Measurements from ENCODE around the gene HHEX.
"Not testable (repeated sequence)": the region's sequence is repeated elsewhere in the genome, so short reads cannot be mapped to it uniquely, and the experiment has no call there.

Gene HHEX

DNA sequence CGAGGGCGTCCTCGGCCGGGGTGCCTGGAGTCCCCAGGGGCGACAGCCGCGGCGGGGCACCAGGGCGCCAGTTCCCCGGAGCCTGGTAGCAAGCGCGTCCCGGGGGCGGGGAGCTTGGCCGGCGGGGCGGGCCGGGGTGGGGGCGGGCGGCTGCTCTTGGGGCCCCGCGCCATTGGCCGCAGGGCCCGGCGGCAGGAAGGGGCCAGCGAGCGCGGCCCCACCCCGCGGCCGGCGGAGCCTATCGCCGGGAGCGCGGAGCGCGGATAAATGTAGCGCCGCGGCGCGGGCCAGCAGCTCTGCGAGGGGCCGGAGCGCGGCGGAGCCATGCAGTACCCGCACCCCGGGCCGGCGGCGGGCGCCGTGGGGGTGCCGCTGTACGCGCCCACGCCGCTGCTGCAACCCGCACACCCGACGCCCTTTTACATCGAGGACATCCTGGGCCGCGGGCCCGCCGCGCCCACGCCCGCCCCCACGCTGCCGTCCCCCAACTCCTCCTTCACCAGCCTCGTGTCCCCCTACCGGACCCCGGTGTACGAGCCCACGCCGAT, at the start of gene HHEX:
HHEX (plus strand) TSS at position 293 of the 548 bp plus-strand sequence; CDS start at position 325, 32 bp downstream.
- FAIRE-seq, result no peak

DNA sequence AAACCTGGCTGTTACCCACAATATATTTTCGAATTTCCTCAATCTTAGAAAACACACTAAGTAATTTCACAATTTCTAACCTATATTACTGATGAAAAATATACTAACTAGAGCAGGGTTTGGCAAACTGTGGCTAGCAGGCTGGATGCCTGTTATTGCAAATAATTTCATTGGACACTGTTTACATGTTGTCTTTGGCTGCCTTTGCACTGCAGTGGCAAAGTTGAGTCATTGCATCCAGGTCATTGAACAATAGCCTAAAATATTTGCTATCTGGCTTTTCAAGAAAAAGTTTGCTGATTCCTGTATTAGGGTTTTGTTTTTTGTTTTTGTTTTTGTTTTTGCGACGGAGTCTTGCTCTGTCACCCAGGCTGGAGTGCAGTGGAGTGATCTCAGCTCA, 49.6 kb upstream of the HHEX start:
- no peak for FAIRE-seq

DNA sequence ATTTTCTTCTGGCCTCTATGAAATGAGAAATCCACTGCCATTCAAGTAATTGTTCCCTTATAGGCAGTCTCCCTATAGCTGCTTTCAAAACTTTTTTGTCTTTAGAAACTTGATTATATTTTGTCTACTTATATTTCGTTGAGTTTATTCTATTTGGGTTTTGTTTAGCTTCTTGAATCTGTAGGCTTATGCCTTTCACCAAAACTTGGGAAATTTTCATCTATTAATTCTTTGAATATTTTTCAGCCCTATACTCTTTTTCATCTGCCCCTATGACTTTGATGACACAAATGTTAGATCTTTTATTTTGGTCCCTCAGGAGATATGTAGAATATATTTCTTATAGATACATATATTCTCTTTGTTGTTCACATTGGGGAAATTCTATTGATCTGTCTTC, 48.3 kb upstream of the HHEX start:
- no peak for FAIRE-seq

DNA sequence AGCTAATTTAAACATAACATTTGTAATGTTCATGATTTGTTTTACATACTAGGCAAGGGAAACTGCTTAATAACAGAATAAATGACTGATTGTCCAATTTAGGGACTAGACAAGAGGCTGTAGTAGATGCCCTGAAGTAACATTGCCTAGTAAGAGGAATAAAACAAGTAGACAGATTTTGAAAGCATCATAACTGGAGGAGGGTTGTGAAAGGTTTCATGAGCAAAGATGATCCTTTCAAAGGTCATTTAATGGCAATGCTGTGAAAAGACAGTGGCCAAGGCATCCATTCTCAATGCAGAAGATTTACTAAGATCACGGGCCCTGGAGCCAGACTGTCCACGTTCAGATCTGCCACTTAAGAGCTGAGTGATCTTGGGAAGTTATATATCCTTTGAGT, 44.8 kb upstream of the HHEX start:
- FAIRE-seq, result no peak

DNA sequence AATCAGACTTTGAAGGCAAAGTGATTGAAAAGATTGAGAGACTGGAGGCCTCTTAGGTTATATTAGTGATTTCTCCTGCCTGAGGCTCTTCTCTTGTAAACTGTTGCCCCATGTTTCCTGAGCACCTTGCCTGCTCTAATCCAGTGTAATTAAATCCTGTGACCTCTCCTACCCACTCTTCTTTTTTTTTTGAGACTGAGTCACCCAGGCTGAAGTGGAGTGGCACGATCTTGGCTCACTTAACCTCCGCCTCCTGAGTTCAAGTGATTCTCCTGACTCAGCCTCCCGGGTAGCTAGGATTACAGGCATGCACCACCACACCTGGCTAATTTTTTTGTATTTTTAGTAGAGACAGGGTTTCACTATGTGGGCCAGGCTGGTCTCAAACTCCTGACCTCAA, 38.9 kb upstream of the HHEX start:
- not testable (repeated sequence) for FAIRE-seq

DNA sequence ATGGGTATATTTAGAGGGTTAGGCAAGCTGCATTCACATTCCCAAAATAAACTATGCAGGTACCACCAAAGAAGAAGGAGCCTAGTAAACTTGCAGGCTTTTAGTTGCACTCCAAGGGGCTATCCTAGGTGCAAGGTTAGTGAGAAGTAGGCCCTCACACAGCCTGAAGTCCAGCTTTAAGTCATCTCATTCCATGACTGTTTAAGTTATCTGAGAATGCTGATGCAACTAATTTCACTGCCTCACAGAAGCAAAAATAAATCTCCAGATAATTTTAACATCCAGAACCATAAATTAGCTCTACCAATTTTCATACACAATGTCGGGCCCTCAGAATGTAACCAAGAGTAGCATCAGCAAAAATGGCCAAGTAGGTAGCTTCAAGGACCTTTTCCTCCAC, 34.3 kb upstream of the HHEX start:
- no peak for FAIRE-seq

DNA sequence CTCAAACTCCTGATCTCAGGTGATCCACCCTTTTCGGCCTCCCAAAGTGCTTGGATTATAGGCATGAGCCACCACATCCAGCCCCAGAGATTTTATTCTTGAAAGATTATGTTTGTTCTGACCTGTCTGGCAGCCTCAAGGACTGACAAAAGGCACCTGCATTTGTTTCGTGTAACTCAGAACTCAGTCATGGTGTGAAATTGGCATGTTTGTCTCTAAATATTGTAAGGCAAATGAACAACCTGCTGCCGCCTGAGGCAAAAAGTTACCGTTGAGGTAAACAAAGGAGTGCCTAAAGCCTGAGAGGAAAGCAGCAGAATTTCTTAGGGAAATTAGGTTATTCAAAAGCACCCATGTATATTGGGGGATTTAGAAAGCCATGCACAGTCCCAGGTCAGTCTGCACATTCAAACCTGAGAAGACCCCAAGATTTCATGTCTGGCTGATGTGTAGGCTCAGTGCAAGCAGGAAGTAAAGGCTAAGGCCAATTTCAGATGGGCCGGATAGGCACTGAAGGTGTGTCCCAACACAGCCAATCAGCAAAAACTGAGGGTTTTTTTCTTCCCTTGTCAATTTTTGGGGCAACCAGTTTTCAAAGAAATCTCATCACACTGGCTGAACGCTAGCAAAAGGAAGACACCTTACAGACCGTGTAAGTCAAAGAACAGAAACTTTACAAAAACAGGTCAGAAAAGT, 33.3 kb upstream of the HHEX start:
- no peak for FAIRE-seq

DNA sequence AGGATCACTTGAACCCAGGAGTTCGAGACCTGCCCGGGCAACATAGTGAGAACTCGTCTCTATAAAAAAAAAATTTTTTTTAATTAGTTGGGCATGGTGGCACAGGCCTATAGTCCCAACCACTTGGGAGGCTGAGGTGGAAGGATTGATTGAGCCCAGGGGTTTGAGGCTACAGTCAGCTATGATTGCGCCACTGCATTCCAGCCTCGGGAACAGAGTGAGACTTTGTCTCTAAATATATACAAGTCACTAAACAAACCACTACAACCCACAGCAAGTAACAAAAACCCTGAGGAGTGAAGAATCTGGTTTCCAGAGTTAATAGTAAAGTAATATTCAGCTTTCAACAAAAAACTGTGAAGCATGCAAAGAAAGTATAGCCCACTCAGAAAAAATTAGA, 32.7 kb upstream of the HHEX start:
- FAIRE-seq, result no peak

DNA sequence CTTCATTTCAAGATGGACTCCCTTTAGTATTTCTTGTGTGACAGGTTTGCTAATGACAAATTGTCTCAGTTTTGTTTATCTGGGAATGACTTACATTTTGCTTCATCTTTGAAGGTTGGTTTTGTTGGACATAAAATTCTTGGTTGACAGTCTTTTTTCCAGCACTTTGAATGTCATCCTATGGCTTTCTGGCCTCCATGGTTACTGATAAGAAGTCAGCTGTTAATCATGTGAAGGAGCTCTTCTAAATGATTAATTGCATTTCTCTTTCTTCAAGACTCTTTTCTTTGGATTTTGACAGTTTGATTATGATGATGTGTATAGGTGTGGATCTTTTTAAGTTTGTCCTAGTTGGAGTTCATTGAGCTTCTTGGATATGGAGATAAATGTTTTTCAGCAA, 26.9 kb upstream of the HHEX start:
- FAIRE-seq, result no peak

DNA sequence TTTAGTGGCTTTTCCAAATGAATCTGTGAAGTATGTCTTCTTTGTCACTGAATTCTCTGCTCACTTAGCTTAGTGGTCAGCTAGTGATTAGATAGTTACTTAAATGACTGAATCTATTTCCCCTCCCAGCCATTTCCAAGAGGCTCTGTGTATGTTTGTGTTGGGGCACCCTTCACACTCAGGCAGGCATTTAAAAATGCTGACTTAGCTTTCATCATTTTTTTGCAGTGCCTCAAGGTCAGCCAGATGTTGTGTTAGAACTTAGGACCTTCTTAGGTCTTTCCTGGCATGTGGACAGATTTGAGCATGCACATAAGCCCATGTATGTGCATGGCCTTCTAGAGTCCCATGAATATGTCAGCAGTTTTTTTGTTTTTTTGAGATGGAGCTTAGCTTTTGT, 25.4 kb upstream of the HHEX start:
- no peak for FAIRE-seq

DNA sequence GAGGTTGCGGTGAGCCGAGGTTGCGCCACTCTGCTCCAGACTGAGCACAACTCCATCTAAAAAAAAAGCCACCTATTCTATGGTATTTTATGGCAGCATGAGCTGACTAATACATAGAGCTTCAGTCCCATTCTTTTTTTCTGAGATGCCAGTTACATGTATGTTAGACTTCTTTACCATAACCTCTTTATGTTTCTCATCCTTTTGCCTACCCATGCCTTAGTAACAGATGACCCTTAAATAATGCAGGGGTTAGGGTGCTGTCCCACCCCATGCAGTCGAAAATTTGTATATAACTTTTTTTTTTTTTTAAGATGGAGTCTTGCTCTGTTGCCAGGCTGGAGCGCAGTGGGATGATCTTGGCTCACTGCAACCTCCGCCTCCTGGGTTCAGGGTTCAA, 22.7 kb upstream of the HHEX start:
- no peak for FAIRE-seq

DNA sequence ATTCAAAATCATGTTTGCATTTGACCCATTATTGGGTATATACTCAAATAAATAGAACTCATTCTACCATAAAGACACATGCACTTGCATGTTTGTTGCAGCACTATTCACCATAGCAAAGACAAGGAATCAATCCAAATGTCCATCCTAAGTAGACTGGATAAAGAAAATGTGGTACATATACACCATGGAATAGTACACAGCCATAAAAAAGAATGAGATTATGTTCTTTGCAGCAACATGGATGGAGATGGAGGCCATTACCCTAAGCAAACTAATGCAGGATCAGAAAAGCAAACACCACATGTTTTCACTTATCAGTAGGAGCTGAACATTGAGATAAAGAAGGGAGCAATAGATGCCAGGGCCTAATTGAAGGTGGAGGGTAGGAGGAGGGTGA, 12.0 kb upstream of the HHEX start:
- no peak for FAIRE-seq

DNA sequence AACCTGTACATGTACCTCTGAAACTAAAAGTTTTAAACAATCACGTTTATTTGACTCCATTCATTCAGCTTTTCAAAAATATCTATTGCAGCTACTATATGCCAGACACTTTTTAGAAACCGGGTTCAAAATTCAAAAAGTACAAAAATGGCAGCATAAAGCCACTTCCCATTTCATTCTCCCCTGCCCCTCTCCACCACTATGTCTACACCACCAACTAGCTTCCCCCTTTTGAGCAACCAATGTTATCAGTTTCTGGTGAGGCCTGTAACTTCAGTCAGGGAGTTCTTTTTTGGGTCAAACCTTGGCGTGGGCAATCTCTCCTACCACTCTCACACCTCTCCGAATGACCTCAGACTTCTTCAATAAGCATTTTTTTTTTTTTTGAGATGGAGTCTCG, 11.5 kb upstream of the HHEX start:
- FAIRE-seq, result no peak

DNA sequence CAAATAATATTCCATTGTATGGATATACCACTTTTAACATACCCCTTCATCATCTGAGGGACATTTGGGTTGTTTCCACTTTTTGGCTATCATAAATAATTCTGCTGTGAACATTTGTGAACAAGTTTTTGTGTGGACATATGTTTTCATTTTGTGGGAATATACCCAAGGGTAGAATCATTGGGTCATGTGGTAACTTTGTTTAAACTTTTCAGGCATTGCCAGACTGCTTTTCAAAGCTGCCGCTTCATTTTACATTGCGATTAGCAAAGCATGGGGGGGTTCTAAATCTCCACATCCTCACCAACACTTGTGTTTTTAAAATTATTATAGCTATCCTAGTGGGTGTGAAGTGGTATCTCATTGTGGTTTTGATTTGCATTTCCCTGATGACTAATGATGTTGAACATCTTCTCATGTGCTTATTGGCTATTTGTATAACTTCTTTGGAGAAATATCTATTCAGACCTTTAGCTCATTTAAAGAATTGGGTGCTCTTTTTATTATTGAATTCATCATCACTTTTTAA, 8.4 kb upstream of the HHEX start:
- no peak for FAIRE-seq

DNA sequence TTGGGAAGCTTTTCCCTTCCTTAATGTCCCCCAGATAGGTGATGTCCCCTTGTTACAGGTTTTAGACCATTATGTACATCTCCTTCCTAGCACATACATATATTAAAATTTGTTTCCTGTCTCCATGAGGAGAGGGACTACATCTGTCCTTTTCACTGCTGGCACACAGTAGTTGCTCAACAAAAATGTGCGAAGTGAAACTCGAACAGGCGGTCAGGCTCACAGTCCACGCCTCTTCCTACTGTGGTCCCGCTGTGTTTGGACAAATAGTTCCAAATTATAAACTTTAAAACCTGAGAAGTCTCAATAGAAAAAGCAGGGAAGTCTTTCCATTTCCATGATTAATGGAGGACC, 1.2 kb upstream of the HHEX start:
- FAIRE-seq, result no peak

DNA sequence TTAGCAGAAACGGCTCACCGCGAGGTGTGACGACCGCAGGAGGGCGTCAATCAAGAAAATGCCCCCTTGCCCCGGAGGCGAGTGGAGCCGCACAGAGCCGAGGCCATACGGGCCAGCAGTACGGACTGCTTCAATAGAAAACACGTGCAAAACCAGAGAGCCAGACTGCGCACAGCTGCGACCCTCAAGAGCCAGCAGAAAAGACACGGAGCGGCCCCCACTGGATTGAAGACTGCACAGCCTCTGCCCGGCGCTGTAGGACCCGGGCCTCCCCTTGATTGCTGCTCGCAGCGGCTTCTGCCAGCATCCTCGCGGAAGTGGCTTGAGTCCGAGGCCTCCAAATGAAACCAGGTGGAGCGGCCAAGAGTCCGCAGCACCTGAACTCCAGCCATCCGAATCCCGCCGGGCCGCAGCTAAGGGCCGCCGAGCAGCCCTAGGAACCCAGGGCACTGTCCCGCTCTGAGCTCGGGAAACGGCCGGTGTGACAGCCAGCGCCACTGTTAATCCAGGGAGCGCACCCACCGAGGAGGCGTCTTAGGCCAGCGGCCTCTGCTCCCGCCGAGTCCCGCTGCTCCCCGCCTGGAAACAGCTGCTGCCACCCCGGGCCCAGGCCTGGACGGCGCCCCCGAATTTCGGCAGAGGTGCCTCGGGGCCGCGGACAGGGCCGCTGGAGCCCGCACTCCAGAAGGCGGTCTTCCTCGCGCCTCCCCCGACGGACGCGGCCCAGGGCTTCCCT, 660 bp upstream of the HHEX start:
- no peak for FAIRE-seq

DNA sequence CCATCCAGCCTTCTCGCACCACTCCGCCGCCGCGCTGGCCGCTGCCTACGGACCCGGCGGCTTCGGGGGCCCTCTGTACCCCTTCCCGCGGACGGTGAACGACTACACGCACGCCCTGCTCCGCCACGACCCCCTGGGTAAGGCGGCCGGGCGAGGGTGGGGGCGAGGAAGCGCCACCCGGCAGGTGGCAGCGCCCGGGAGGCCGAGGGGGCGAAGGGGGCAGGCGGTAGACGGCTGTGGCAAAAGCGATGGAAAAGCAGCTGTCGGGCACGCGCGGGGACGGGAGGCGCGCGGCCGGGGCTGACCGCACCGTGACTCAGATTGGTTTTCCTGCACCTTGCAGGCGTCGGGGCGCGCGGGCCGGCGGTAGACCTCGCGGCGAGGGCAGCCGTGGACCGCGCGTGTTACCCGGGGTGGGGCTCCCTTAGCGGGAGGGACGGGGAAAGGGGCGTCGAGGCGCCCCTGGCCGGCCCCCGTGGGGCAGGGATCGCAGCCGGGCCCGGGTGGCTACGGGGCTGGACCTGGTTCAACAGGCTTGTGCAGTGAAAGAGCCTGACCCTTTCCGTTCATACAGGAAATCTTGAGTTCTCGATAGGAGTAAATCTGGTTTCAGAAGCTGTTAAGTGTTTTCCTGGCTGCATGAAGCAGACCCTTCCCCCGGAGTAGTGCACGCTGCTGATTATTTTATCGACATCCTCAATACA, 608 bp downstream of the HHEX start:
- FAIRE-seq, result no peak

DNA sequence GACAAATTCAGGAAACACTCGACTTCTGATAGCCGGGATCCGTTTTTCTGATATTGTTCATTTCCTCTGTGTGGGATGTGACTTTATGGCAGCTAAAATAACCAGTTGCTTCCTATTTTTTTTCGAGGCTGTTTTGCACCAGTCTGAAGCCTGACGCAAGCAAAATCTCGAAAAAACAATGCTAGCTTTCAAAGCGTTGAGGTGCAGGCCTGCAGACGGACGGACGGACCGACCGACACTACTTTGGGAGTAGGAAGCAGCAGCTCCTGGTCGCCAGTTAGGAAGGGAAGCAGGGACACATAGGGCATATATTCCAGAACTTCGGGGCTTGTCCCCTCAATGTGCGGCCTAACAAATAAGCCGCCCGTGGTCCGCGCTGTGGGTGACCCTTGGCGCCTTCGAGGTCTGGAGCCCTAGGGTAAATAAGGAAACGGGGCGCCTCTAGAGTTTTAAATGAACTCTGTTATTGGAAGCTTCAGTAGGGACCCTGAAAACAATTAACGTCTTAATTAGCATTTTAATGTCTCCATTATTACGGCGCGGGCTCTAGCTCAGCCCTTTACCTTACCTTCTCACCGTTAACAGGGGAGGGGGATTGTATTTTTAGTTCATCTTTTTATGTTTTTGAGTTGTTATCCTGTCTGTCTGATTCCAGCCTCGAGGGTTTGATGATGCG, 1.3 kb downstream of the HHEX start:
- FAIRE-seq, result no peak

DNA sequence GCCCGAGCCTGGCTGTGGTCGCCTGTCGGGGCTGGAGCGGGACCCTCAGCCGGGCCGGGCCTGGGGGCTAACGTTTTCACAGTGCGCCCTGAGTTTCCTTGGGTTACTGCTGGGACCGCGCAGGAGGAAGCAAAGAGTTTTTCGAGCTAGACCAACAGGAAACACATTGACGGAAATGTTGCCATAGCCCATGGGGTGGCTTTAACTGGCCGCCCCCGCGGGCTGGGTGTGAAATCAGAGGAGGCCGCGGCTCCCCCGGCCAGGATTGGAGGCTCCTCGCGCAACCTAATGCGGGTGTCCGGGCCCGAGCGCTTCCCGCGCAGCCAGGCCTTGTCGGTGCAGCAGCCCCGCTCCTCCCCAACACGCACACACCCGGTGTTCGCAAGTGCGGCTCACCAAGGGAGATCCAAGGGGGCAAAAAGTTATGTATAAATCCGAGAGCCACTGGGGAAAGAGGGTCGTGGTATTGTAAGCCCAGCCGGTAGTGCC, 1.9 kb downstream of the HHEX start:
- no peak for FAIRE-seq

DNA sequence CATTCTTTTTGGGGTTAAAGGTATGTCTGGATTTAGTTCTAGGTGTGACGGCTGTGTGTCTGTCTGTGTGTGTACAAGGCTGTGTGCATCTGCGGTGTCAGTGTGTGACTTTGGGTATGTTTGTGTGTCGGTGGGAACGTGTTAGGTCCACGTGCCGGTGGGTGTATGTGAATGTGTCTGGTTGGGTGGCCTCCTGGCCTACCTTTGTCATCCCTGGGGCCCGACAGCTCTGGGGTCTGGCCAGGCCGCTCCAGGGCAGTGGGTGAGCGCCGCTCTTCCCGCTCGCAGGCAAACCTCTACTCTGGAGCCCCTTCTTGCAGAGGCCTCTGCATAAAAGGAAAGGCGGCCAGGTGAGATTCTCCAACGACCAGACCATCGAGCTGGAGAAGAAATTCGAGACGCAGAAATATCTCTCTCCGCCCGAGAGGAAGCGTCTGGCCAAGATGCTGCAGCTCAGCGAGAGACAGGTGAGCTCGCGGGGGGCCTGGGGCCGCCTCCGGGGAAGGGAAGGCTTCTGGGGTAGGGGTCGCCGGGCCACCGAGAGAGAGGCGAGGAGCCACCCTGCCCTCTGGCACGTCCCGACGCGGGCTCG, 2.4 kb downstream of the HHEX start:
- FAIRE-seq, result no peak

DNA sequence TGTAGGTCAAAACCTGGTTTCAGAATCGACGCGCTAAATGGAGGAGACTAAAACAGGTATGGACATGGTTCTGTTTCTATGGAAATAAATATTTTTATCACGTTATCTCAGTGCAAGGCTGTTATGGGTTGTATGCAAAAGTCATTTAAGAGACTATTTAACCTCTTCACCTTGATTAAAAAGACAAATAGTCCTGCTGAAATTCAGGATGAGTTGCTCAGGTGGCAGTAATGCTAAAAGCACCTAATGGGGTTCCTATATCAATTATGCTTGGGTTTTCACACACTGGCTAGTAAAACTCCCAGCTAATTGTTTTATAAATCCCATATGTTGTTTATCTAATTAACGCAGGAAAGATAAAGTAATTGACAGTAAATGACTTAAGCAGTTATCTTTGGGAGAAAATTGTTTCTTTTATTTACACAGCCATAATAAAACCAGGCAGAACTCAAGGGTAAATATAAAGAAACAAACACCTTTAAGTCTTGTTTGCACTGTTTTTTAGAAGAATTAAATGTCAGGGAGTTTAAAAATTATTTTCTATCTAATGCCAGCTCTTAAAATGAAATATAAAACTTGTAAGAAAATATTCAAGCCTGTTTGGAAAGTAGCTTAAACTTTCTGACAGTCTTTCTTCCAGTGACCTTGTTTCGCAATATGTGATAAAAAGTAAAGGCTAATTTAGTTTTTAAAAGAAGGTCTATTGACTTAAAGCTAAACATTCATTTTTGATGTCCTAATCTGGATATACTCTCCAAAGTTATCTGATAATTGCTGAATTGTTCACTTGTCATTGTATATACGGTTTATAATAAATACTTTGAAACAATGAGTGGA, 3.2 kb downstream of the HHEX start:
- no peak for FAIRE-seq

DNA sequence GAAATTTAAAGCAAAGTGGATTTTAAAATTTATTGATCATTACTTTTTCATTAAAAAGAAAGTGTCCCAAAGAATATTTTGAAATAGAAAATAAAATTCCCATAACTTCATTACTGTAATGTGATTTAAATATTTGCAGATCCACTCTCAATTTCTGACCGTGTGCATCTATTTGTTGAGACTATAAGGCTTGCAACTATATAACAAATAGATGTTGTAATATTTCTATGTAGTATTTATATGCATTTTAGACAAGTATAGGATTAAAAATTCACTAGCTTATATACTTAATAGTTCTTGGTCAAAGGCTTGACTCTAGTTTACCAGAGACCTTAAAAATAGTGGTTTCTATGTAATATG, 3.8 kb downstream of the HHEX start:
- no peak for FAIRE-seq
